HFFc6 (cell line): Measurements from ENCODE around the gene ITPRID1. TPM values are rescaled to one million over a fixed set of nuclear protein-coding genes. Genes with fewer than 3 reads are reported as not detected.

Source experiments
- DNase-seq: peaks from one replicate; pipeline ENCODE4 v3.0.0-alpha.2; 2018
- H3K27ac Mint-ChIP-seq: 2 replicates; pipeline ENCODE4 v1.8.0; 2020; ENCODE audit warnings: mild to moderate bottlenecking, mixed read lengths
- H3K27me3 Mint-ChIP-seq: 2 replicates; pipeline ENCODE4 v1.8.0; 2021; ENCODE audit warnings: mild to moderate bottlenecking, moderate library complexity, mixed read lengths; ENCODE audit not compliant: insufficient read depth
- H3K36me3 Mint-ChIP-seq: 2 replicates; pipeline ENCODE4 v1.8.0; 2021; ENCODE audit warnings: low read depth, mixed read lengths
- H3K4me1 Mint-ChIP-seq: 2 replicates; pipeline ENCODE4 v1.8.0; 2020; ENCODE audit warnings: low read depth, mixed read lengths
- H3K4me3 Mint-ChIP-seq: 2 replicates; pipeline ENCODE4 v1.8.0; 2020; ENCODE audit warnings: mild to moderate bottlenecking, moderate library complexity, mixed read lengths
- H3K9me3 Mint-ChIP-seq: 2 replicates; pipeline ENCODE4 v1.8.0; 2020; ENCODE audit warnings: mild to moderate bottlenecking, mixed read lengths
- CTCF ChIP-seq: fragments of 200-600 bp; sonication (generic); IDR thresholded peaks from 2 replicates; pipeline ENCODE4 v1.5.0; 2021; ENCODE audit warnings: antibody characterized with exemption, mild to moderate bottlenecking
- total RNA-seq, 6 experiments: library from RNA; stranded (reverse); fragmentation: NEBNext Ultra II Directional; extraction: Animal tissue kit (Norgen Biotek cat#: 25700); gene quantifications; 2 replicates in 1 of 6; 3 replicates in 5 of 6; pipeline ENCODE4 v1.2.3, GENCODE V29; 2021

The ITPRID1 gene
- total RNA-seq, 6 experiments from 2014 or later: not detected

- no peak overlapping the region for H3K27ac Mint-ChIP-seq
- DNase-seq: no peak
- no peak for TF ChIP-seq CTCF
Measured at GRCh38 chr7:31553661-31554081, 39.8 kb downstream of the ITPRID1 start.

GRCh38 chr7:31562002-31562401 lies 48.1 kb downstream of the ITPRID1 start:
- DNase-seq: no peak
- Mint-ChIP-seq H3K4me1 (no peaks in the 10 kb centered on the region), H3K36me3 (no peaks in the 10 kb centered on the region), H3K27ac (no peak overlapping the region), H3K27me3 (peaks cover 1% of the 10 kb centered on the region; the same call in 1 of the 2 replicates), H3K9me3 (peaks cover 49% of the 10 kb centered on the region), H3K4me3 (no peak overlapping the region)
- no peak for TF ChIP-seq CTCF

More at GRCh38 chr7:31553661-31554081, 39.8 kb downstream of the ITPRID1 start:
- Mint-ChIP-seq H3K9me3 (peaks cover 45% of the 10 kb centered on the region), H3K4me3 (no peak overlapping the region), H3K36me3 (no peaks in the 10 kb centered on the region), H3K4me1 (no peaks in the 10 kb centered on the region), H3K27me3 (no peaks in the 10 kb centered on the region)

- Mint-ChIP-seq H3K9me3 (peaks cover 40% of the 10 kb centered on the region), H3K36me3 (no peaks in the 10 kb centered on the region), H3K4me1 (no peaks in the 10 kb centered on the region), H3K27ac (no peak overlapping the region), H3K4me3 (no peak overlapping the region), H3K27me3 (peaks cover 1% of the 10 kb centered on the region; the same call in 1 of the 2 replicates)
- DNase-seq: no peak
- no peak for TF ChIP-seq CTCF
Measured at GRCh38 chr7:31563522-31563921, 49.6 kb downstream of the ITPRID1 start.

- Mint-ChIP-seq H3K27me3 (peaks cover 1% of the 10 kb centered on the region; the same call in 1 of the 2 replicates), H3K9me3 (peaks cover 40% of the 10 kb centered on the region), H3K27ac (no peak overlapping the region), H3K4me1 (no peaks in the 10 kb centered on the region), H3K4me3 (no peak overlapping the region), H3K36me3 (no peaks in the 10 kb centered on the region)
- TF ChIP-seq CTCF: no peak
- DNase-seq: no peak
Measured at GRCh38 chr7:31563951-31564350, 50.1 kb downstream of the ITPRID1 start.

- Mint-ChIP-seq H3K9me3 (peaks cover 40% of the 10 kb centered on the region), H3K4me1 (no peaks in the 10 kb centered on the region), H3K27me3 (peaks cover 1% of the 10 kb centered on the region; the same call in 1 of the 2 replicates), H3K27ac (no peak overlapping the region), H3K4me3 (no peak overlapping the region), H3K36me3 (no peaks in the 10 kb centered on the region)
- TF ChIP-seq CTCF: no peak
- no peak for DNase-seq
Measured at GRCh38 chr7:31564661-31565060, 50.8 kb downstream of the ITPRID1 start.

- Mint-ChIP-seq H3K36me3 (no peaks in the 10 kb centered on the region), H3K4me3 (no peak overlapping the region), H3K9me3 (peaks cover 22% of the 10 kb centered on the region), H3K27me3 (no peaks in the 10 kb centered on the region), H3K4me1 (no peaks in the 10 kb centered on the region), H3K27ac (no peak overlapping the region)
- TF ChIP-seq CTCF: no peak
- DNase-seq: no peak
Measured at GRCh38 chr7:31569528-31569927, 55.6 kb downstream of the ITPRID1 start.
